Activated CD4-positive, CD25-positive, alpha-beta regulatory T cell treated with anti-CD3 and anti-CD28 coated beads, Interleukin-2, amount 50 U/mL, for 16 hours (primary cell): Measurements from ENCODE around the gene SLFN14.
"Not testable (repeated sequence)": the region's sequence is repeated elsewhere in the genome, so short reads cannot be mapped to it uniquely, and the experiment has no call there.

Experiments
- DNase-seq: peaks from one replicate; pipeline ENCODE4 v3.0.0-alpha.2; 2020; ENCODE audit warnings: low read depth, low spot score

Gene SLFN14

GRCh38 chr17:35521654-35522256 lies 38.9 kb downstream of the SLFN14 start:
- not testable (repeated sequence) for DNase-seq

DNA sequence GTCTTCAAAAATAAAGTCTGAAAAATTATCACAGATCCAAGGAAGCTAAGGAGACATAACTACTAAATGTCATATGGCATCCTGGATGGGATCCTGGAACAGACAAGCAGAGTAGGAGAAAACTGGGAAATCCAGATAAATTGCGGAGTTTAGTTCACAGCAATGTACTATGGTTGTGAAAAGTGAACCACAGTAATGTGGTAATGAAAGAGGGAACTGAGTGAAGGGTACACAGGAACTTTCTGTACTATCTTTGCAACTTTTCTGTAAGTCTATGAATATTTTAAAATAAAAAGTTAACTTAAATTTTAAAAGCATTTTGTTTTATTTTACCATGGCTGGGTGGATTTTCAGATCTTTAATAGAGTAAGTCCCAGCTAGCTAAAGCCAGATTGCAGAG lies 39.5 kb downstream of the SLFN14 start:
- DNase-seq: no peak

DNA sequence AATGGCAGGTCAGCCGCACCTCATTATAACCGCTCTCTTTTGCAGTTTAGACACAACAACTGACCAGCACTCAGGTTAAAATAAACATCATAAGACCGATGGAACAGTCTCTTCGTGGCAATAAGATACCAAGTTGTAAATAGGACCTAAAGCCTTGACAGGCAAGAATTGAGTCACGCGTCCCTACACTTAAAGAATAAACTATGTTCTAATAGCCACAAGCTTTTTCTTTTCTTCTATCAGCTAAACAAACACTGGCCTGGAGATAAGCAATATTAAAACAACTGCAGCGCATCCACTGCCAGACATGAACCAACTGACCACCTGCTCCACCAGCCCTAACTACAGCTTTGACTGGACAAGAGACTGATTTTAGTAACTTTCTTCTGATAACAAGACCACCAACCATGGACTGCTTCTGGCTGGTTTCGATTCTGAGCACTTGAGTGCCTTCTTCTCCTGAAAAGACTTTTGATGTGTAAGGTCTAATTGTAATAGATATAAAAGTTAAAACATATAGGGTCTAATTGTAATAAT lies 40.6 kb downstream of the SLFN14 start:
- no peak for DNase-seq

DNA sequence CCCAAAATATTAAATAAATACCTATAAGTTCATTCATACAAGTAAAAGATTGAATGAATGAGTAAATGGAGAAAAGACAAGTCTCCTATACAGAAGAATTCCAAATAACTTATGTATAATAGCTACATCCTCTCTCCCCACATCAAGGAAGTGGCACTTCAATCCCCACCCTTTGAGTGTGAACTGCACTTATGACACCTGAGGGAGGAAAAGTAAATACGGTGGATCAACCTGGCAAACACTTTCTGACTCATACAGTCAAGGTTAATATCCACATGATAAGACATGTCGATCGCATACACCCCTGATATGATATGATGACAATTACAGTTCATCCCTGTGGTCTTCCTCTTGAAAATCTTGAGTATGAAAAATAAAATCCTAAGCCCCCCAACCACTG lies 41.2 kb downstream of the SLFN14 start:
- no peak for DNase-seq

DNA sequence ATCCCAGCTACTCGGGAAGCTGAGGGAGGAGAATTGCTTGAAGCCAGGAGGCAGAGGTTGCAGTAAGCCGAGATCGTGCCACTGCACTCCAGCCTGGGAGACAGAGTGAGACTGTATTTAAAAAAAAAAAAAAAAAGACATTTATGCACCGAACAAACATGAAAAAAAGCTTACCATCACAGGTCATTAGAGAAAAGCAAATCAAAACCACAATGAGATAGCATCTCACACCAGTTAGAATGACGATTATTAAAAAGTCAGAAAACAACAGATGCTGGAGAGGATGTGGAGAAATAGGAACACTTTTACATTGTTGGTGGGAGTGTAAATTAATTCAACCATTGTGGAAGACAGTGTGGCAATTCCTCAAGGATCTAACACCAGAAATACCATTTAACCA lies 42.2 kb downstream of the SLFN14 start:
- not testable (repeated sequence) for DNase-seq

GRCh38 chr17:35515027-35515426 lies 45.6 kb downstream of the SLFN14 start:
- DNase-seq: no peak

DNA sequence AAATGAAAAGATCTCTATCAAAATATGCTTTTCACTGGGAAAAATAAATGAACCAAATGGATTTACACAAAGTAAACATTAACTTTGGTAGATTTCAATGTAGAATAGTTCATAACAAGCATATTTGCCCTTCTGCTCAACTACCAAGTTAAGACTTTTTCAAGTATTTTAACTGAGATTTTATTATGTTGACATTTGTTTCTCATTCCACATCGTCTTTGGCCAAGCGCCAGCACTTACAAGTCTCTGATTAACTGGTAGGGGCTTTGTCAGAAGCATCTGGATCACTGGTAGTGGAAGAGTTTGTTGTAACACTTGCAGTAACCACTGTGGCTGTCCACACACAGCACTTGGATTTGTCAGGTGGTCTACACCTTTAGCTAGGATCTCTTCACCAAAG lies 46.1 kb downstream of the SLFN14 start:
- DNase-seq: no peak
